Small intestine (tissue), 7 donors: Measurements from ENCODE around the gene CUL1. TPM values are rescaled to one million over a fixed set of nuclear protein-coding genes. Genes with fewer than 3 reads are reported as not detected.
A peak's percentile ranks its signal among the peaks of the same experiment; 100 is the strongest.
"Not testable (repeated sequence)": the region's sequence is repeated elsewhere in the genome, so short reads cannot be mapped to it uniquely, and the experiment has no call there.

Experiments used
- DNase-seq, 2 donors: peaks; one replicate each; pipeline versions ENCODE4 v3.0.0 to v3.0.0-alpha.2; 2013
- FAIRE-seq: peaks from 2 replicates; lab custom pipeline; 2012; peaks lifted over from hg19 to GRCh38; lab: Jason Lieb, UNC
- H3K27ac ChIP-seq, 3 donors: one replicate each; pipeline ENCODE4 v1.5.1; 2013; ENCODE audit warnings: low read length in 2 of 3, mild to moderate bottlenecking in 2 of 3, control low read depth in 1 of 3, inconsistent platforms in 1 of 3, low read depth in 1 of 3, moderate library complexity in 1 of 3
- H3K27me3 ChIP-seq, 3 donors: one replicate each; pipeline ENCODE4 v1.6.1; 2013; ENCODE audit warnings: low read length in 3 of 3, inconsistent platforms in 1 of 3; ENCODE audit not compliant: control insufficient read depth in 3 of 3, insufficient read depth in 3 of 3
- H3K36me3 ChIP-seq, 3 donors: one replicate each; pipeline ENCODE4 v1.6.1; 2013; ENCODE audit warnings: low read length in 3 of 3, inconsistent platforms in 1 of 3, low read depth in 1 of 3, mild to moderate bottlenecking in 1 of 3, moderate library complexity in 1 of 3; ENCODE audit not compliant: control insufficient read depth in 3 of 3, insufficient read depth in 2 of 3
- H3K4me1 ChIP-seq, 3 donors: one replicate each; pipeline ENCODE4 v1.6.1; 2013; ENCODE audit warnings: low read length in 2 of 3, inconsistent platforms in 1 of 3, low read depth in 1 of 3, mild to moderate bottlenecking in 1 of 3, moderate library complexity in 1 of 3; ENCODE audit not compliant: control insufficient read depth in 3 of 3, insufficient read depth in 2 of 3
- H3K4me3 ChIP-seq, 3 donors: one replicate each; pipeline ENCODE4 v1.5.1; 2013; ENCODE audit warnings: low read length in 3 of 3, control low read depth in 1 of 3, inconsistent platforms in 1 of 3, low read depth in 1 of 3, mild to moderate bottlenecking in 1 of 3, moderate library complexity in 1 of 3
- H3K9me3 ChIP-seq, 2 donors: one replicate each; pipeline ENCODE4 v1.6.1; 2013; ENCODE audit warnings: low read depth in 1 of 2, low read length in 1 of 2; ENCODE audit not compliant: control insufficient read depth in 2 of 2, insufficient read depth in 1 of 2
- WGBS, 3 donors: extraction: QIAGEN DNeasy Blood & Tissue Kit; methylation state at CpG; one replicate each; pipeline ENCODE4 v1.1.7; 2013; 5-methylcytosine and 5-hydroxymethylcytosine counted together
- polyA plus RNA-seq, 4 donors: library from polyadenylated mRNA; stranded (reverse) in 3 of 4; unstranded in 1 of 4; fragments of 200-250 nt in 3 of 4; fragments of 120-200 nt in 1 of 4; gene quantifications; one replicate each; pipeline versions ENCODE4 v1.2.1 to v1.2.3, GENCODE V29; 2013
- donor health status: healthy with polysubstance abuse.
- donor health status: control.
- donor health status: control.
- donor health status: Bipolar disorder and iron deficiency.
- donor health status: healthy.

The CUL1 gene
- polyA plus RNA-seq, 4 donors, result 24.2 to 40.5 (median 30.4) TPM

DNA sequence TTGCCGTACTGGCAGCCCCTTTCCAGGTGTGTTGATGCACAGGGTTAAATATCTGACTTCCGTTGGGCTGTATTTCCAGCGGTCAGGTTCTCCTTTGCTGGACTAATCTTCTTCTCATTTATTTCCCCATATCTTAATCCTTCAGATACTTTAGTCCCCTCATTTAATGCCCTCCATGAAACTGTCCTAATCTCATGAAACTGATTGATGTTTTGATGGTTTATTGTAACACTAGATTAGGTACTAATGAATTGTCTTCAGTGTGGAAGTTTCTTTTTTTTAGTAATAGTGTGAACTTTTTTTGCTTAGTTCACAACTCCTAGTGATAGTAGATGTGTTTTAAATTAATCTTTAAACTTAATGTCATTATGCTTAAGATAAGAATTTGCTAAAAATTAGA lies 6.3 kb downstream of the CUL1 start:
- Histone ChIP-seq H3K27ac (no peak overlapping the region), H3K4me1 (peaks cover 8 to 36% (median 23%) of the 10 kb centered on the region in 3 donors), H3K9me3 (no peaks in the 10 kb centered on the region), H3K36me3 (peaks cover 0 to 2% (median 0%) of the 10 kb centered on the region in 3 donors), H3K4me3 (no peak overlapping the region), H3K27me3 (no peaks in the 10 kb centered on the region)
- FAIRE-seq (no peak), DNase-seq (no peak)
- 37 to 57% (median 44%) methylated on average over 3 of the region's 3 CpGs for WGBS, 3 donors

DNA sequence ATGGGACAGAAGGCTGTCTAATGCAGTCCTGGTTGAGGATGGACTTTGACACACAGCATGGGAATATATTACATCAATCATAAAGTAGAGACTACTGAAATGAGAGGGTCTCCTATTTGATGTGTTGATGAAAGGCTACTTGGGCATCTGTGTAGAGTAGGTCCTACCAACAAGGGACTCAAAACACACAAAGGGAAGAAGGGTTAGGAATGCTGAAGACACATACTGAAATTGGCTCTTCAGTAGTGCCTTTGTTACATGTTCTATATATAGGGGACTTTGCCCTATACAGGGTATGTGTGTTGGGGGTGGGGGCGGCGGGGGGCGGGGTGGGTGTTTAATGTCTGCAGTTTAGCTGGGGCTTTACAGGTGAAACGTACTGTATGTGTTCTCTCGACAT lies 7.7 kb downstream of the CUL1 start:
- peaks cover 3 to 25% (median 14%) of the 10 kb centered on the region in 3 donors for H3K4me1 ChIP-seq
- no peaks in the 10 kb centered on the region for H3K9me3 ChIP-seq
- peak; percentile 14 to 33 for DNase-seq
- WGBS, 3 donors, result 23 to 72% (median 52%) methylated on average over 5 of the region's 5 CpGs
- peaks cover 0 to 2% (median 0%) of the 10 kb centered on the region in 3 donors for H3K36me3 ChIP-seq
- FAIRE-seq, result no peak
- H3K27me3 ChIP-seq, result no peaks in the 10 kb centered on the region
- H3K27ac ChIP-seq, result no peak overlapping the region
- H3K4me3 ChIP-seq, result no peak overlapping the region

DNA sequence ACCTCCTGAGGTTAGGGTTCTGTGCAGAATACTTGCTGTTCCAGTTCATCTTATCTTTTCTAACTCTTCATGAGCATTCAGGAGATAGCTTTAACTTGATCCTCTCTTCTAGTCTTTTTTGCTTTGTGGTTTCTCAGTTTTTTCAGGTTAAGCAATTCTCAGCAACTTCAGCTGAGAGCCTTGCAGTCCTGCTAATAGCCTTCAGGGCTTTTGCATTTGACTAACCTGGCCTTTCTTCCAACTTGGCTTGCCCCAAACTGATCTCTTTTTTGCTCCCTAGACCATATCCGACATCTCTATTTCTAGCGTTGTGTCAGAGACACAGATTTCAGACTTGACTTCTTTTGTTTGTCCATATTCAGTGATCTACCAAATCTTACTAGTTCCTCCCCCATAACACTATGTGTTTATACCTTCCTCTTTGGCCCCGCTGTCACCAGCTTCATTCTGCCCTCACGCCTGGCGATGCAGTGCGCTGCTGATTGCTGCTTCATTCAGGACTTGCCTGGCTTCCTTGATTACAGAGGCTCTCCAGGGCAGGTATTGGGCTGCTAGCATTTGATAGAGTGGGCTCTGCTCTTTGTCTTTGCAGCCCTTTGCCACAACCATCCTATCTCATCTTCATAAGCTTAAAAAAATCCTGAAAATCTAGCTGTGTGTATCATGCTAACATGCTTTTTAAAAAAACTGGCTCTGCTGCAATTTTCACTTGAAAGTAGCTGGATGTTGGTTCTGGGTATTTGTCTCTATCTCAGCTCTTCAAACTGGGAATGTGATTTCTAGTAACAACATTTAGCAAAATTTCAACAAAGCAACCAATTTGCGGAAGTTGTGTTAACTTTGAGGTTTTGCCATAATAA lies 9.6 kb downstream of the CUL1 start:
- no peaks in the 10 kb centered on the region for H3K27me3 ChIP-seq
- 81 to 84% (median 81%) methylated on average over 7 of the region's 7 CpGs for WGBS, 3 donors
- FAIRE-seq (no peak), DNase-seq (no peak)
- H3K4me3 ChIP-seq, result no peak overlapping the region
- no peak overlapping the region for H3K27ac ChIP-seq
- H3K9me3 ChIP-seq, result no peaks in the 10 kb centered on the region
- peaks cover 0 to 2% (median 0%) of the 10 kb centered on the region in 3 donors for H3K36me3 ChIP-seq
- peaks cover 2 to 14% (median 9%) of the 10 kb centered on the region in 3 donors for H3K4me1 ChIP-seq

GRCh38 chr7:148709014-148709413 lies 10.3 kb downstream of the CUL1 start:
- H3K27ac ChIP-seq, result no peak overlapping the region
- FAIRE-seq (no peak), DNase-seq (no peak)
- WGBS, 3 donors, result 77 to 90% (median 86%) methylated on average over 6 of the region's 6 CpGs
- peaks cover 0 to 2% (median 0%) of the 10 kb centered on the region in 3 donors for H3K36me3 ChIP-seq
- H3K4me3 ChIP-seq, result no peak overlapping the region
- H3K27me3 ChIP-seq, result no peaks in the 10 kb centered on the region
- no peaks in the 10 kb centered on the region for H3K9me3 ChIP-seq
- H3K4me1 ChIP-seq, result peaks cover 2 to 14% (median 9%) of the 10 kb centered on the region in 3 donors

GRCh38 chr7:148710426-148710825 lies 11.7 kb downstream of the CUL1 start:
- H3K9me3 ChIP-seq, H3K4me3 ChIP-seq, H3K27ac ChIP-seq, FAIRE-seq, H3K36me3 ChIP-seq, DNase-seq, H3K27me3 ChIP-seq: not testable (repeated sequence)
- WGBS, 3 donors, result 96 to 98% (median 97%) methylated on average over 16 to 17 of the region's 17 CpGs
- peaks cover 0 to 13% (median 9%) of the 10 kb centered on the region in 3 donors for H3K4me1 ChIP-seq

GRCh38 chr7:148711191-148712102 lies 12.7 kb downstream of the CUL1 start:
- Histone ChIP-seq H3K27ac (no peak overlapping the region), H3K36me3 (peaks cover 0 to 2% (median 0%) of the 10 kb centered on the region in 3 donors), H3K4me3 (no peak overlapping the region), H3K27me3 (no peaks in the 10 kb centered on the region), H3K4me1 (peaks cover 0 to 8% (median 0%) of the 10 kb centered on the region in 3 donors), H3K9me3 (no peaks in the 10 kb centered on the region)
- FAIRE-seq (no peak), DNase-seq (no peak)
- WGBS, 3 donors, result 77 to 80% (median 80%) methylated on average over 16 of the region's 16 CpGs

DNA sequence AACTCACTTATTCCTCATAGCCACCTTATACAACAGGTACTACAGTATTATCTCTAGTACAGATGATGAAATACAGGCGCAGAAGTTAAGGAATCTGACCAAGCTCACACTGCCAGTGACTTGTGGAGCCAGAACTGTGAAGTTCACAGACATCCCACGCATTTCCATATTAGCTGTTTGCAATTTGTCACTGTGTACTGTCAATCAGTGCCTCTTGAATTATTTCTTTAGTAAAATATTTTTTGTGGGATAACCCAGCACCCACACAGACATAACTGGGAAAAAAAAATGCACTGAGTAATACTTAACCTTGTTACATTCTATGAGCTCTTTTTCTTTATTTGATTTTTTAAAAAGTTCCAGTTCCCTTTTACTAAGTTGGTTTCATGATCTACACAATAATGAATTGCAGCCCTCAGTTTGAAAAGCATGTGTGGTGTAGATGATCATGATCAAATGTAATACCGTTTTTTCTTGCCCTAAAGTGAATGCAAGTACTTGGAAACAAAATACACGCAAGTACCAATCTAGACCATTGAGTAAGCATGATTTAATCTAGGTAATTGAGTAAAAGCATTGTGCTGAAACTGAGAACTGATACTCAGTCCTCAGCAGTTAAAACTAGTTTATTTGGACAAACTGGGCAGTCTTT lies 14.1 kb downstream of the CUL1 start:
- Histone ChIP-seq H3K27me3 (no peaks in the 10 kb centered on the region), H3K9me3 (peaks cover 0 to 3% of the 10 kb centered on the region in 2 donors), H3K36me3 (peaks cover 0 to 2% (median 0%) of the 10 kb centered on the region in 3 donors), H3K4me1 (peaks cover 0 to under 1% (median 0%) of the 10 kb centered on the region in 3 donors), H3K4me3 (no peak overlapping the region), H3K27ac (no peak overlapping the region)
- no peak for FAIRE-seq
- WGBS, 3 donors, result 69 to 73% (median 72%) methylated on average over 4 of the region's 4 CpGs
- DNase-seq, result no peak

DNA sequence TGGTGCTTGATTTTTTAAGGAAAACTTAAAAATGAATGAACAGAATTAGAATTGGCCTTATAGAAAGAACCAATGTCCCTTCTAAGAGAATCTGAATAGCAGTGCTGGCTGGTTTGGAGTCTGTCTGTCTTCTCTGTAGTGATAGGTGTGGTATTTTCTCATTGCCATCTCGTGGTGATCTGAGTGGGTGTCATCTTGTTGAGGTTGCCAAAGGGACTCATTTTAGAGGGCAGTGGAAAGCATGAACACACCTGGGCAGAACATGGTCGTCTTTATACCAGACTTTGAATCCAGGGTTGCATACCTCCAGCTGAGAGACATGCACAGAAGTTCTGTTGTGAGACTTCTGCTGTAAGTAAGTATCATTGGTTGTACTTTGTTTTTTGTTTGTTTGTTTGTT lies 15.8 kb downstream of the CUL1 start:
- Histone ChIP-seq H3K27me3 (no peaks in the 10 kb centered on the region), H3K4me1 (no peaks in the 10 kb centered on the region), H3K4me3 (no peak overlapping the region), H3K9me3 (peaks cover 0 to 3% of the 10 kb centered on the region in 2 donors), H3K36me3 (peaks cover 0 to 2% (median 0%) of the 10 kb centered on the region in 3 donors), H3K27ac (no peak overlapping the region)
- FAIRE-seq, result no peak
- no peak for DNase-seq
- 61 to 67% (median 61%) methylated on average over 2 of the region's 2 CpGs for WGBS, 3 donors
